HCT116 (cell line): ENCODE results near the gene EIF3A. TPM values are rescaled to one million over a fixed set of nuclear protein-coding genes. Genes with fewer than 3 reads are reported as not detected.

Experiments
- ATAC-seq: fragments of 200-7000 bp; cut with Tn5 transposase; 2 replicates; pipeline ENCODE4 v1.9.1; 2020; ENCODE audit warnings: mild to moderate bottlenecking, moderate library complexity
- BruUV-seq: library from RNA; stranded (reverse); fragments of 400-500 nt; replicated peaks from 2 replicates; lab custom pipeline; 2021; lab: Mats Ljungman, UMichigan
- CTCF ChIA-PET: fragments of 300-600 bp; sonication (Branson Sonifier 250); formaldehyde crosslinking; loops from one replicate; lab custom pipeline; 2021; ENCODE audit warnings: antibody characterized with exemption; lab: Charles Lee
- POLR2A ChIA-PET: fragments of 300-600, 350-600 bp; sonication (Branson Sonifier 250); formaldehyde crosslinking; loops from one replicate; lab custom pipeline; 2021; ENCODE audit warnings: antibody characterized with exemption; lab: Charles Lee
- RAD21 ChIA-PET, 2 experiments: fragments of 300-600 bp; sonication (Branson Sonifier 250); formaldehyde crosslinking; loops; one replicate each; lab custom pipeline; 2023; ENCODE audit warnings: low total read pairs in 2 of 2; ENCODE audit not compliant: uncharacterized antibody in 2 of 2, unreplicated experiment in 2 of 2, low non-redundant PET in 1 of 2; lab: Charles Lee
- DNase-seq: peaks from one replicate; pipeline ENCODE4 v3.0.0-alpha.2; 2010; ENCODE audit warnings: low read depth, low spot score
- H2AFZ ChIP-seq: fragments of 200-600 bp; shearing (Covaris generic), sonication (generic); 2 replicates; pipeline ENCODE4 v1.6.1; 2017; ENCODE audit warnings: low read depth, mixed run types, mixed read lengths, antibody characterized with exemption, low read length; ENCODE audit not compliant: poor library complexity, severe bottlenecking
- H3K27ac ChIP-seq: 2 replicates; pipeline ENCODE4 v1.5.1; 2012; ENCODE audit warnings: low read depth, low read length
- H3K27me3 ChIP-seq: fragments of 200-600 bp; sonication (generic); 2 replicates; pipeline ENCODE4 v1.6.1; 2016; ENCODE audit warnings: mixed run types, low read length, mixed read lengths; ENCODE audit not compliant: insufficient read depth
- H3K36me3 ChIP-seq, 2 experiments: fragments of 200-500 bp in 1 of 2; fragments of 200-600 bp in 1 of 2; sonication (Bioruptor generic) in 1 of 2; sonication (generic) in 1 of 2; 2 replicates each; pipeline versions ENCODE4 v1.5.1 to v1.6.1; 2014 to 2016; ENCODE audit warnings: low read length in 2 of 2, inconsistent platforms in 1 of 2, mixed read lengths in 1 of 2, mixed run types in 1 of 2; ENCODE audit not compliant: insufficient read depth in 2 of 2, control insufficient read depth in 1 of 2
- H3K4me1 ChIP-seq, 2 experiments: fragments of 200-600 bp in 1 of 2; sonication (generic) in 1 of 2; 2 replicates each; pipeline versions ENCODE4 v1.5.1 to v1.6.1; 2012 to 2017; ENCODE audit warnings: low read length in 2 of 2, inconsistent platforms in 1 of 2, mild to moderate bottlenecking in 1 of 2, mixed read lengths in 1 of 2, mixed run types in 1 of 2, moderate library complexity in 1 of 2; ENCODE audit not compliant: insufficient read depth in 2 of 2, control insufficient read depth in 1 of 2
- H3K4me2 ChIP-seq: fragments of 200-600 bp; sonication (generic); 2 replicates; pipeline ENCODE4 v1.6.1; 2017; ENCODE audit warnings: mixed run types, low read length, mixed read lengths
- H3K4me3 ChIP-seq, 2 experiments: fragments of 200-600 bp in 1 of 2; sonication (generic) in 1 of 2; replicated peaks in 1 of 2; 2 replicates each; pipeline ENCODE4 v1.5.1; 2011 to 2016; ENCODE audit warnings: low read length in 2 of 2, control low read depth in 1 of 2, low read depth in 1 of 2, mild to moderate bottlenecking in 1 of 2, mixed read lengths in 1 of 2, mixed run types in 1 of 2
- H3K79me2 ChIP-seq: fragments of 200-600 bp; sonication (generic); 2 replicates; pipeline ENCODE4 v1.6.1; 2017; ENCODE audit warnings: mild to moderate bottlenecking, mixed run types, low read length, moderate library complexity, mixed read lengths; ENCODE audit not compliant: insufficient read depth
- H3K9ac ChIP-seq: fragments of 200-600 bp; sonication (generic); 2 replicates; pipeline ENCODE4 v1.6.1; 2016; ENCODE audit warnings: low read length, mixed read lengths
- H3K9me2 ChIP-seq: fragments of 200-600 bp; sonication (generic), shearing (Covaris generic); 2 replicates; pipeline ENCODE4 v1.6.1; 2017; ENCODE audit warnings: mixed run types, mild to moderate bottlenecking, moderate library complexity; ENCODE audit not compliant: insufficient read depth
- H3K9me3 ChIP-seq, 2 experiments: fragments of 200-500 bp in 1 of 2; fragments of 200-600 bp in 1 of 2; sonication (Bioruptor generic) in 1 of 2; sonication (generic) in 1 of 2; 2 replicates each; pipeline ENCODE4 v1.6.1; 2014 to 2017; ENCODE audit warnings: low read length in 2 of 2, mixed read lengths in 2 of 2, inconsistent platforms in 1 of 2, low read depth in 1 of 2, mild to moderate bottlenecking in 1 of 2, mixed run types in 1 of 2, moderate library complexity in 1 of 2; ENCODE audit not compliant: control insufficient read depth in 1 of 2, insufficient read depth in 1 of 2
- H4K20me1 ChIP-seq: fragments of 200-600 bp; sonication (generic), shearing (Covaris generic); 2 replicates; pipeline ENCODE4 v1.6.1; 2017; ENCODE audit warnings: mixed run types, mild to moderate bottlenecking, moderate library complexity; ENCODE audit not compliant: insufficient read depth
- CEBPB ChIP-seq: IDR thresholded peaks from 2 replicates; pipeline ENCODE4 v1.6.1; 2012; ENCODE audit warnings: low read depth
- CTCF ChIP-seq, 3 experiments: fragments of 200-600 bp in 1 of 3; sonication (generic) in 1 of 3; IDR thresholded peaks in 2 of 3; conservative IDR thresholded peaks in 1 of 3; 2 replicates each; pipeline ENCODE4 v1.5.1; 2012 to 2017; ENCODE audit warnings: low read depth in 2 of 3, low read length in 2 of 3, antibody characterized with exemption in 1 of 3, borderline replicate concordance in 1 of 3, control low read depth in 1 of 3, mild to moderate bottlenecking in 1 of 3, mixed read lengths in 1 of 3, mixed run types in 1 of 3, moderate library complexity in 1 of 3; ENCODE audit not compliant: insufficient read depth in 1 of 3
- EZH2phosphoT487 ChIP-seq: fragments of 200-600 bp; IDR thresholded peaks from 2 replicates; pipeline ENCODE4 v1.6.1; 2018; ENCODE audit warnings: antibody characterized with exemption, borderline replicate concordance
- FOSL1 ChIP-seq: IDR thresholded peaks from 2 replicates; pipeline ENCODE4 v1.6.1; 2012; ENCODE audit warnings: low read depth
- SIN3A ChIP-seq: IDR thresholded peaks from 2 replicates; pipeline ENCODE4 v1.6.1; 2012; ENCODE audit warnings: low read depth
- SRF ChIP-seq: IDR thresholded peaks from 2 replicates; pipeline ENCODE4 v1.6.1; 2012; ENCODE audit warnings: low read depth
- TCF7L2 ChIP-seq: IDR thresholded peaks from 2 replicates; pipeline ENCODE4 v1.7.0; 2011; ENCODE audit warnings: borderline replicate concordance, inconsistent platforms; ENCODE audit not compliant: insufficient read depth, insufficient read length; ENCODE audit errors: extremely low read depth
- intact Hi-C: fragments of 100-400 bp; cut with micrococcal nuclease; formaldehyde crosslinking; loops from 2 replicates; pipeline ENCODE4 v1.10.0; 2022
- total RNA-seq: library from RNA; stranded (reverse); gene quantifications from one replicate; pipeline ENCODE4 v1.2.1, GENCODE V29; 2021; ENCODE audit not compliant: unreplicated experiment
- TF ChIP-seq, protein P1 (sequence below): IDR thresholded peaks from 2 replicates; pipeline ENCODE4 v1.6.1; 2011; ENCODE audit warnings: mild to moderate bottlenecking, low read length, moderate library complexity; ENCODE audit not compliant: insufficient replicate concordance; ENCODE audit errors: extremely low read depth

EIF3A gene
- total RNA-seq, 1 experiment from 2014 or later: 271 TPM

GRCh38 chr10:119041326-119041725, 39.3 kb downstream of the EIF3A start:
- DNase-seq (no peak), ATAC-seq (no peak)

More at GRCh38 chr10:119041326-119041725, 39.3 kb downstream of the EIF3A start:
- H3K4me1 ChIP-seq: no peaks in the 10 kb centered on the region
- no peak overlapping the region for H2AFZ ChIP-seq
- ChIA-PET RAD21 (no interaction called here), POLR2A (no interaction called here), CTCF (no interaction called here)
- intact Hi-C loops: no loop called here
- no peaks in the 10 kb centered on the region for H3K9me2 ChIP-seq
- H3K4me3 ChIP-seq: no peak overlapping the region
- H3K9me3 ChIP-seq: no peaks in the 10 kb centered on the region
- H3K27ac ChIP-seq: no peak overlapping the region
- TF ChIP-seq FOSL1 (no peak), CEBPB (no peak), CTCF (IDR thresholded peaks at IDR 0.05 in 2 of 3, conservative IDR thresholded peaks at IDR 0.05 in 1 of 3; ENCODE audit: borderline replicate concordance in 1 of 3, insufficient read depth in 1 of 3, low read depth in 2 of 3, low read length in 2 of 3) (no peak), SRF (no peak), EZH2phosphoT487 (no peak), TCF7L2 (no peak), SIN3A (no peak)
- TF ChIP-seq, protein P1, sequence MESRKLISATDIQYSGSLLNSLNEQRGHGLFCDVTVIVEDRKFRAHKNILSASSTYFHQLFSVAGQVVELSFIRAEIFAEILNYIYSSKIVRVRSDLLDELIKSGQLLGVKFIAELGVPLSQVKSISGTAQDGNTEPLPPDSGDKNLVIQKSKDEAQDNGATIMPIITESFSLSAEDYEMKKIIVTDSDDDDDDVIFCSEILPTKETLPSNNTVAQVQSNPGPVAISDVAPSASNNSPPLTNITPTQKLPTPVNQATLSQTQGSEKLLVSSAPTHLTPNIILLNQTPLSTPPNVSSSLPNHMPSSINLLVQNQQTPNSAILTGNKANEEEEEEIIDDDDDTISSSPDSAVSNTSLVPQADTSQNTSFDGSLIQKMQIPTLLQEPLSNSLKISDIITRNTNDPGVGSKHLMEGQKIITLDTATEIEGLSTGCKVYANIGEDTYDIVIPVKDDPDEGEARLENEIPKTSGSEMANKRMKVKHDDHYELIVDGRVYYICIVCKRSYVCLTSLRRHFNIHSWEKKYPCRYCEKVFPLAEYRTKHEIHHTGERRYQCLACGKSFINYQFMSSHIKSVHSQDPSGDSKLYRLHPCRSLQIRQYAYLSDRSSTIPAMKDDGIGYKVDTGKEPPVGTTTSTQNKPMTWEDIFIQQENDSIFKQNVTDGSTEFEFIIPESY: no peak
- H3K4me2 ChIP-seq: no peak overlapping the region
- no TSS peak for BruUV-seq
- no peaks in the 10 kb centered on the region for H3K27me3 ChIP-seq
- H3K79me2 ChIP-seq: peaks cover 98% of the 10 kb centered on the region
- peaks cover 48% of the 10 kb centered on the region for H4K20me1 ChIP-seq
- H3K36me3 ChIP-seq: peaks cover 87 to 93% of the 10 kb centered on the region in 2 experiments
- no peak overlapping the region for H3K9ac ChIP-seq
